HEK293 (cell line): ENCODE data around the gene PDZRN4.

Experiments used
- CTCF ChIA-PET: fragments of 350-600 bp; formaldehyde crosslinking; extraction: SDS; loops from one replicate; lab custom pipeline; 2021; ENCODE audit warnings: antibody characterized with exemption; lab: Yijun Ruan, JAX
- POLR2A ChIA-PET: fragments of 300-600 bp; formaldehyde crosslinking; extraction: SDS; loops from one replicate; lab custom pipeline; 2020; ENCODE audit warnings: antibody characterized with exemption, inconsistent platforms; lab: Yijun Ruan, JAX
- H3K27ac ChIP-seq: fragments of 200-500 bp; sonication (Bioruptor generic); 2 replicates; pipeline ENCODE4 v1.5.1; 2014; ENCODE audit warnings: low read depth, low read length, control low read depth, inconsistent platforms; ENCODE audit errors: extremely low read depth
- H3K36me3 ChIP-seq, 2 experiments: fragments of 200-500 bp in 1 of 2; sonication (Bioruptor generic) in 1 of 2; 1 replicate in 1 of 2; 2 replicates in 1 of 2; pipeline ENCODE4 v1.5.1; 2014 to 2017; ENCODE audit warnings: inconsistent platforms in 2 of 2, low read length in 2 of 2; ENCODE audit not compliant: control insufficient read depth in 2 of 2, insufficient read depth in 1 of 2
- H3K4me1 ChIP-seq: fragments of 200-500 bp; sonication (Bioruptor generic); 2 replicates; pipeline ENCODE4 v1.5.1; 2014; ENCODE audit warnings: mild to moderate bottlenecking, low read length, inconsistent platforms; ENCODE audit not compliant: control insufficient read depth, insufficient read depth
- H3K4me3 ChIP-seq: 2 replicates; pipeline ENCODE4 v1.5.1; 2011; ENCODE audit warnings: low read depth, mild to moderate bottlenecking, control low read depth, low read length, moderate library complexity
- H3K9me3 ChIP-seq: fragments of 200-500 bp; sonication (Bioruptor generic); 2 replicates; pipeline ENCODE4 v1.5.1; 2014; ENCODE audit warnings: low read depth, low read length, inconsistent platforms; ENCODE audit not compliant: control insufficient read depth, insufficient read depth
- BCL11A ChIP-seq: fragments of 450-650 bp; formaldehyde crosslinking; IDR thresholded peaks from 2 replicates; pipeline ENCODE4 v1.5.1; 2016; ENCODE audit warnings: low read depth, missing biosample characterization, missing genetic modification characterization
- OSR2 ChIP-seq: fragments of 450-650 bp; formaldehyde crosslinking; IDR thresholded peaks from 2 replicates; pipeline ENCODE4 v1.5.1; 2016; ENCODE audit warnings: missing biosample characterization, missing genetic modification characterization
- SP7 ChIP-seq: fragments of 450-650 bp; formaldehyde crosslinking; IDR thresholded peaks from 2 replicates; pipeline ENCODE4 v1.5.1; 2016; ENCODE audit warnings: missing biosample characterization, missing genetic modification characterization
- ZBTB10 ChIP-seq: fragments of 450-650 bp; formaldehyde crosslinking; IDR thresholded peaks from 2 replicates; pipeline ENCODE4 v1.5.1; 2016; ENCODE audit warnings: missing biosample characterization, missing genetic modification characterization
- ZBTB11 ChIP-seq: fragments of 450-650 bp; formaldehyde crosslinking; conservative IDR thresholded peaks from 2 replicates; pipeline ENCODE4 v1.5.1; 2016; ENCODE audit warnings: low read depth, missing biosample characterization, missing genetic modification characterization
- ZBTB20 ChIP-seq: fragments of 450-650 bp; formaldehyde crosslinking; IDR thresholded peaks from 2 replicates; pipeline ENCODE4 v1.5.1; 2016; ENCODE audit warnings: missing biosample characterization, missing genetic modification characterization
- ZFP41 ChIP-seq: fragments of 450-650 bp; formaldehyde crosslinking; IDR thresholded peaks from 2 replicates; pipeline ENCODE4 v1.5.1; 2016; ENCODE audit warnings: missing biosample characterization, missing genetic modification characterization, borderline replicate concordance
- ZNF132 ChIP-seq: fragments of 450-650 bp; formaldehyde crosslinking; IDR thresholded peaks from 2 replicates; pipeline ENCODE4 v1.5.1; 2017; ENCODE audit warnings: missing biosample characterization, missing genetic modification characterization, borderline replicate concordance
- ZNF184 ChIP-seq: fragments of 450-650 bp; IDR thresholded peaks from 2 replicates; pipeline ENCODE4 v1.5.1; 2018; ENCODE audit warnings: missing biosample characterization, mild to moderate bottlenecking, missing genetic modification characterization
- ZNF202 ChIP-seq: fragments of 450-650 bp; formaldehyde crosslinking; IDR thresholded peaks from 2 replicates; pipeline ENCODE4 v1.5.1; 2016; ENCODE audit warnings: missing biosample characterization, missing genetic modification characterization, borderline replicate concordance
- ZNF354C ChIP-seq: fragments of 450-650 bp; formaldehyde crosslinking; IDR thresholded peaks from 2 replicates; pipeline ENCODE4 v1.5.1; 2016; ENCODE audit warnings: missing biosample characterization, missing genetic modification characterization, low read depth, borderline replicate concordance
- ZNF366 ChIP-seq: fragments of 450-650 bp; formaldehyde crosslinking; conservative IDR thresholded peaks from 2 replicates; pipeline ENCODE4 v1.5.1; 2016; ENCODE audit warnings: missing biosample characterization, missing genetic modification characterization
- ZNF416 ChIP-seq: fragments of 450-650 bp; formaldehyde crosslinking; IDR thresholded peaks from 2 replicates; pipeline ENCODE4 v1.5.1; 2016; ENCODE audit warnings: missing biosample characterization, missing genetic modification characterization
- ZNF621 ChIP-seq: fragments of 450-650 bp; formaldehyde crosslinking; IDR thresholded peaks from 2 replicates; pipeline ENCODE4 v1.5.1; 2017; ENCODE audit warnings: missing biosample characterization, missing genetic modification characterization
- ZNF843 ChIP-seq: fragments of 450-650 bp; formaldehyde crosslinking; IDR thresholded peaks from 2 replicates; pipeline ENCODE4 v1.5.1; 2016; ENCODE audit warnings: missing biosample characterization, missing genetic modification characterization
- TF ChIP-seq, protein P1 (sequence below): sonication (generic); formaldehyde crosslinking; IDR thresholded peaks from 2 replicates; pipeline ENCODE4 v1.8.1; 2022; ENCODE audit warnings: mild to moderate bottlenecking, moderate library complexity, missing genetic modification reagents
- TF ChIP-seq, protein P2 (sequence below): fragments of 450-650 bp; IDR thresholded peaks from 2 replicates; pipeline ENCODE4 v1.5.1; 2018; ENCODE audit warnings: missing biosample characterization, mild to moderate bottlenecking, missing genetic modification characterization
- TF ChIP-seq, protein P3 (sequence below): fragments of 450-650 bp; formaldehyde crosslinking; IDR thresholded peaks from 2 replicates; pipeline ENCODE4 v1.5.1; 2016; ENCODE audit warnings: missing biosample characterization, missing genetic modification characterization

Gene PDZRN4

DNA sequence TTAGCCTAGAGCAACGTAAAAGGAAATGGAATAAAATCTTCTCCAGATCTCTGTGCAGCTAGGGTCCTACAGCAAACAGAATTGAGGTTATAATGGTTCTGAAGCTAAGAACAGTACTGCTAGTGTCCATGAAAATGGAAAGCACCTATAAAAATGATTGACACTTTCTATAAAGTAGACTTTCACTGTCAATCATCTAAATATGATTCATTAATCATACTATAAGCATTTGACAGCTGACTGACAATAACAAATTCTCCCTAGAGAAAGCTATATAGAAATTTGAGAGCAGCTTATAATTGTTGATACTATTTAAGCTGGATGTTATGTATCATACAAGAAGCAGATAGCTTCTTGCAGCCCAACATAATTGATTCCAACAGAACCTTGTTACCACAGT, 80.9 kb downstream of the PDZRN4 start (continued):
- TF ChIP-seq, protein P1, sequence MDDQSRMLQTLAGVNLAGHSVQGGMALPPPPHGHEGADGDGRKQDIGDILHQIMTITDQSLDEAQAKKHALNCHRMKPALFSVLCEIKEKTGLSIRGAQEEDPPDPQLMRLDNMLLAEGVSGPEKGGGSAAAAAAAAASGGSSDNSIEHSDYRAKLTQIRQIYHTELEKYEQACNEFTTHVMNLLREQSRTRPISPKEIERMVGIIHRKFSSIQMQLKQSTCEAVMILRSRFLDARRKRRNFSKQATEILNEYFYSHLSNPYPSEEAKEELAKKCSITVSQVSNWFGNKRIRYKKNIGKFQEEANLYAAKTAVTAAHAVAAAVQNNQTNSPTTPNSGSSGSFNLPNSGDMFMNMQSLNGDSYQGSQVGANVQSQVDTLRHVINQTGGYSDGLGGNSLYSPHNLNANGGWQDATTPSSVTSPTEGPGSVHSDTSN (CRISPR knock-in tag), result no peak
- TF ChIP-seq ZFP41 (tag by site-specific recombination) (no peak), ZBTB20 (tag by site-specific recombination) (no peak), ZNF843 (no peak)

GRCh38 chr12:41271489-41271888, 83.4 kb downstream of the PDZRN4 start:
- Histone ChIP-seq H3K36me3 (no peaks in the 10 kb centered on the region), H3K4me1 (no peaks in the 10 kb centered on the region), H3K4me3 (no peak overlapping the region), H3K27ac (no peak overlapping the region)
- TF ChIP-seq OSR2 (tag by site-specific recombination), result no peak
- TF ChIP-seq, all 188 proteins: peak for 0
- POLR2A ChIA-PET, result no interaction called here
- no peaks in the 10 kb centered on the region for H3K9me3 ChIP-seq
- CTCF ChIA-PET, result interaction anchor here (1.2 kb wide), 1 partner anchor 753 kb away, joined by 4 read pairs; no protein-coding TSS in a partner anchor

GRCh38 chr12:41274643-41275042, 86.5 kb downstream of the PDZRN4 start:
- ChIA-PET CTCF (interaction anchor here (0.6 to 1.7 kb wide), 5 partner anchors 9 to 750 kb away, joined by 4 to 6 read pairs (median 5); no protein-coding TSS in a partner anchor), POLR2A (no interaction called here)
- no peak overlapping the region for H3K4me3 ChIP-seq
- no peak for TF ChIP-seq ZNF184 (tag by site-specific recombination)
- no peak for TF ChIP-seq ZNF621 (tag by site-specific recombination)
- TF ChIP-seq ZBTB11 (tag by site-specific recombination), result no peak
- TF ChIP-seq, protein P2, sequence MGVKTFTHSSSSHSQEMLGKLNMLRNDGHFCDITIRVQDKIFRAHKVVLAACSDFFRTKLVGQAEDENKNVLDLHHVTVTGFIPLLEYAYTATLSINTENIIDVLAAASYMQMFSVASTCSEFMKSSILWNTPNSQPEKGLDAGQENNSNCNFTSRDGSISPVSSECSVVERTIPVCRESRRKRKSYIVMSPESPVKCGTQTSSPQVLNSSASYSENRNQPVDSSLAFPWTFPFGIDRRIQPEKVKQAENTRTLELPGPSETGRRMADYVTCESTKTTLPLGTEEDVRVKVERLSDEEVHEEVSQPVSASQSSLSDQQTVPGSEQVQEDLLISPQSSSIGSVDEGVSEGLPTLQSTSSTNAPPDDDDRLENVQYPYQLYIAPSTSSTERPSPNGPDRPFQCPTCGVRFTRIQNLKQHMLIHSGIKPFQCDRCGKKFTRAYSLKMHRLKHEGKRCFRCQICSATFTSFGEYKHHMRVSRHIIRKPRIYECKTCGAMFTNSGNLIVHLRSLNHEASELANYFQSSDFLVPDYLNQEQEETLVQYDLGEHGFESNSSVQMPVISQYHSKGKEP (tag by site-specific recombination), result no peak
- TF ChIP-seq SP7 (tag by site-specific recombination), result no peak
- TF ChIP-seq ZNF416 (tag by site-specific recombination), result no peak
- TF ChIP-seq BCL11A (tag by site-specific recombination), result no peak
- no peak for TF ChIP-seq ZNF354C
- TF ChIP-seq ZNF132 (tag by site-specific recombination), result no peak
- TF ChIP-seq, protein P3, sequence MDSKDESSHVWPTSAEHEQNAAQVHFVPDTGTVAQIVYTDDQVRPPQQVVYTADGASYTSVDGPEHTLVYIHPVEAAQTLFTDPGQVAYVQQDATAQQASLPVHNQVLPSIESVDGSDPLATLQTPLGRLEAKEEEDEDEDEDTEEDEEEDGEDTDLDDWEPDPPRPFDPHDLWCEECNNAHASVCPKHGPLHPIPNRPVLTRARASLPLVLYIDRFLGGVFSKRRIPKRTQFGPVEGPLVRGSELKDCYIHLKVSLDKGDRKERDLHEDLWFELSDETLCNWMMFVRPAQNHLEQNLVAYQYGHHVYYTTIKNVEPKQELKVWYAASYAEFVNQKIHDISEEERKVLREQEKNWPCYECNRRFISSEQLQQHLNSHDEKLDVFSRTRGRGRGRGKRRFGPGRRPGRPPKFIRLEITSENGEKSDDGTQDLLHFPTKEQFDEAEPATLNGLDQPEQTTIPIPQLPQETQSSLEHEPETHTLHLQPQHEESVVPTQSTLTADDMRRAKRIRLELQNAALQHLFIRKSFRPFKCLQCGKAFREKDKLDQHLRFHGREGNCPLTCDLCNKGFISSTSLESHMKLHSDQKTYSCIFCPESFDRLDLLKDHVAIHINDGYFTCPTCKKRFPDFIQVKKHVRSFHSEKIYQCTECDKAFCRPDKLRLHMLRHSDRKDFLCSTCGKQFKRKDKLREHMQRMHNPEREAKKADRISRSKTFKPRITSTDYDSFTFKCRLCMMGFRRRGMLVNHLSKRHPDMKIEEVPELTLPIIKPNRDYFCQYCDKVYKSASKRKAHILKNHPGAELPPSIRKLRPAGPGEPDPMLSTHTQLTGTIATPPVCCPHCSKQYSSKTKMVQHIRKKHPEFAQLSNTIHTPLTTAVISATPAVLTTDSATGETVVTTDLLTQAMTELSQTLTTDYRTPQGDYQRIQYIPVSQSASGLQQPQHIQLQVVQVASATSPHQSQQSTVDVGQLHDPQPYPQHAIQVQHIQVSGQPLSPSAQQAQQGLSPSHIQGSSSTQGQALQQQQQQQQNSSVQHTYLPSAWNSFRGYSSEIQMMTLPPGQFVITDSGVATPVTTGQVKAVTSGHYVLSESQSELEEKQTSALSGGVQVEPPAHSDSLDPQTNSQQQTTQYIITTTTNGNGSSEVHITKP, result no peak
- TF ChIP-seq ZBTB10, result no peak
- TF ChIP-seq ZNF202, result no peak
- no peak for TF ChIP-seq ZNF366 (tag by site-specific recombination)
- H3K9me3 ChIP-seq, result no peaks in the 10 kb centered on the region
- H3K36me3 ChIP-seq, result no peaks in the 10 kb centered on the region
- no peak overlapping the region for H3K27ac ChIP-seq
- no peaks in the 10 kb centered on the region for H3K4me1 ChIP-seq
